HG02973 (cell line): ENCODE results near the gene NAA20.

Experiments used
- ATAC-seq: cut with Tn5 transposase; IDR thresholded peaks from one replicate; pipeline ENCODE4 v1.9.1; 2021; ENCODE audit warnings: moderate library complexity; ENCODE audit not compliant: unreplicated experiment

The NAA20 gene

GRCh38 chr20:20073801-20074371 is 56.7 kb downstream of the NAA20 start:
- ATAC-seq, result no peak

GRCh38 chr20:20075032-20075431 is 57.9 kb downstream of the NAA20 start:
- ATAC-seq, result no peak

- no peak for ATAC-seq
Observed at GRCh38 chr20:20076297-20077065, 59.3 kb downstream of the NAA20 start.

GRCh38 chr20:20078041-20078440 is 60.9 kb downstream of the NAA20 start:
- no peak for ATAC-seq

GRCh38 chr20:20079102-20079784 is 62.1 kb downstream of the NAA20 start:
- ATAC-seq, result no peak
